Epidermal melanocyte (primary cell): ENCODE results near the gene CIB4.
A peak's percentile ranks its signal among the peaks of the same experiment; 100 is the strongest.
"Not testable (repeated sequence)": the region's sequence is repeated elsewhere in the genome, so short reads cannot be mapped to it uniquely, and the experiment has no call there.

Experiments
- DNase-seq: peaks from one replicate; pipeline ENCODE4 v3.0.0; 2011; ENCODE audit warnings: low spot score; ENCODE audit not compliant: insufficient read length

Gene CIB4

GRCh38 chr2:26668041-26668440 lies 26.9 kb upstream of the CIB4 start:
- DNase-seq, result no peak

DNA sequence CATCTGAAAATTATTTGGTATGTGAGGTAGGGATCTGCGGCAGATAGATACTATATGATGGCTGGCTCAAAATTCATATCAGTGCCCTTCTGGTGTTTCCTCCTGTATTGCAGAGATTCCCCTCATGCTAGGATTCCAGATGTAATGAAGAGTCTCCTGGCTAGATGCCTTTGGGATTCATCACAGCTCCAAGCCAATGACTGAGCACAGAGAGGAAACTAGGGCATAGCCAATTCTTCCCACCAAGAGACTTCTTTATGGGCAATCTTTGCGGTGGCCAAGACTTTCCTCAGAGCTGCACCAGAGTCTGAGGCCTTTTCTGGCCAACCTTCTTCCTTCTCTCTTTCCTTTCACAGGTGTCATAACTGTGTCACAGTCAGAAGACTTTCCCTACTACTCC lies 25.5 kb upstream of the CIB4 start:
- DNase-seq, result no peak

DNA sequence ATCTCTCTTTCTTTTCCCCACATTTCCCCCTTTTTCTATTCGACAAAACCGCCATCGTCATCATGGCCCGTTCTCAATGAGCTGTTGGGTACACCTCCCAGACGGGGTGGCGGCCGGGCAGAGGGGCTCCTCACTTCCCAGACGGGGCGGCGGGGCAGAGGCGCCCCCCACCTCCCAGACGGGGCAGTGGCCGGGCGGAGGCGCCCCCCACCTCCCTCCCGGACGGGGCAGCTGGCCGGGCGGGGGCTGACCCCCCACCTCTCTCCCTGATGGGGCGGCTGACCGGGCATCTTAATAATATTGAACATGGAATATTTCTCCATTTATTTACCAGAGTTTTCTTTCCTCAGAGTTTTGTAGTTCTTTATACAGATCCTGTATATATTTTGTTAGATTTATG lies 24.1 kb upstream of the CIB4 start:
- DNase-seq, result not testable (repeated sequence)

DNA sequence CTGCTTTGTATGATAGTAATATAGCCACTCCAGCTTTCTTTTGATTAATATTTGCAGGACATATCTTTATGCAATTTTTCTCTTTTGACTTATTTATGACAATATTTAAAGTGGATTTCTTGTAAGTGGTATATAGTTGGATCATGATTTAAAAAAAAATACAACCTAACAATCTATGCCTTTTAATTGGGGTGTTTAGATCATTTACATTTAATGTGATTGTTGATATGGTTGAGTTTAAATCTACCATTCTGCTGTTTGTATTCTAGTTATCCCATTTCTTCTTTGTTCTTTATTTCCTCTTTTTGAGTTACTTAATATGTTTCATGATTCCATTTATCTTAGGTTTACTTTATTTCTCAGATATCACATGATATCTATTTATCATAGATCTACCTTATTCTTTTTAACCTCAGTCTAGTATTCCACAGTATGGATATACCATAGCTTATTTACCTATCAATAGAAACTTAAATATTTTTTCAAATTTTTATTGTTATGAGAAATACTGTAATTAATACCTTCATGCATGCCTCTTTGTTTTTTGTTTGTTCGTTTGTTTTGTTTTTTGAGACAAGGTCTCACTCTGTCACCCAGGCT lies 19.3 kb upstream of the CIB4 start:
- no peak for DNase-seq

- no peak for DNase-seq
These were observed 17.7 kb upstream of the CIB4 start for GRCh38 chr2:26658691-26659346.

DNA sequence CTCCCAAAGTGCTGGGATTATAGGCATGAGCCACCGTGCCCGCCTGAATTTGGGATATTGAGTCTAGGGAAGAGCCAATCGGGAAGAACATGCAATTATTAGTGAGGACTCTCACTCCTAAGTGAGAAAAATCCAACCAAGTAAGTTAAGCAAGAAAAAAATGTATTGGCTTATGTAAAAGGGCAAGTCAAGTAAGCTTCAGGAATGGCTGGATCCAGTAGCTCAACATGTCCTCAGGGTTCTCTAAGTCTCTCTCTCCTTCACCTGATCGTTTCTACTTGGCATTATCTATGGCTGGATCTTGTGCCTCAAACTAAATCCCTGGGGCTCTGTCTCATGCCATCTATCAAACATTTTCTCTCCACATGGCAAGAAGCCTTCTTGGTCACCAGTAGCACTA lies 16.1 kb upstream of the CIB4 start:
- no peak for DNase-seq

DNA sequence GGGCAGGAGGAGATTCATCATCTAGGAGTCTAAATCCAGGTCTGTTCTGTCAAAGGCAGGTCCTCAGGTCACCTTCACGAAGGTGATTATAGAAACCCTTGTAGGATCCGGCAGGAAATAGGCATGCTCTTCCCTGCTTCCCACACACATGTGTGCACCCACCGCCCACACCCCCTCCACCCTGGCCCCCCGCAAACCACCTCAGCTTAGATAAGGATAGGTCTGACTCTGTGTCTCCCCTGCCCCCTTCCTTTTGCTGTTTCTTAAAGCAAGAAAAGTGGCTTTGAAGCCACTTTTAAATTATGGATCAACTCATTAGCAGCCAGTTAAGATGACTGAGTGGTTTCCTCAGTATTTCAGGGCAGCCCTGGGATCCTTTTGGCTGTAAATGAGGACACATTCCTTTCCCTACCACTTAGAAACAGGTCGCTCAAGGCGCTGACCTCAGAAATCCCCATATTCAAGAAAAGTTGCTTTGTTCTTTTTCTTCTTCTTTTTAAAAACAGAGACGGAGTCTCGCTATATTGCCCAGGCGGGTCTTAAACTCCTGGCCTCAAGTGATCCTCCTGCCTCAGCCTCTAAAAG lies 14.5 kb upstream of the CIB4 start:
- DNase-seq, result no peak

GRCh38 chr2:26655120-26655519 lies 14.0 kb upstream of the CIB4 start:
- not testable (repeated sequence) for DNase-seq

DNA sequence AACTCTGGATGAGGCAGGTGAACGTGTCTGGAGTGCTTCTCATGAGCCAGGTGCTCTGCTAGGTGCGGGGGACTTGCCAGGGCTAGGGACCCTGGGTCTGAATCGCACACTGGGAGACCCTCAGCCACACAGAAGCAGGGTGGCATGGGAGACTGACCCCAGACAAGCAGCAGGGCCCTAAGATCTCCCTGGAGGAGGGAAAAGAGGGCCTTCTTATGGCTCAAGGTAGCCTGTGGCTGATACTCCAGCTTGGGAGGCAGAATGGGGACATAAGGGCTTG lies 12.8 kb upstream of the CIB4 start:
- DNase-seq, result no peak

DNA sequence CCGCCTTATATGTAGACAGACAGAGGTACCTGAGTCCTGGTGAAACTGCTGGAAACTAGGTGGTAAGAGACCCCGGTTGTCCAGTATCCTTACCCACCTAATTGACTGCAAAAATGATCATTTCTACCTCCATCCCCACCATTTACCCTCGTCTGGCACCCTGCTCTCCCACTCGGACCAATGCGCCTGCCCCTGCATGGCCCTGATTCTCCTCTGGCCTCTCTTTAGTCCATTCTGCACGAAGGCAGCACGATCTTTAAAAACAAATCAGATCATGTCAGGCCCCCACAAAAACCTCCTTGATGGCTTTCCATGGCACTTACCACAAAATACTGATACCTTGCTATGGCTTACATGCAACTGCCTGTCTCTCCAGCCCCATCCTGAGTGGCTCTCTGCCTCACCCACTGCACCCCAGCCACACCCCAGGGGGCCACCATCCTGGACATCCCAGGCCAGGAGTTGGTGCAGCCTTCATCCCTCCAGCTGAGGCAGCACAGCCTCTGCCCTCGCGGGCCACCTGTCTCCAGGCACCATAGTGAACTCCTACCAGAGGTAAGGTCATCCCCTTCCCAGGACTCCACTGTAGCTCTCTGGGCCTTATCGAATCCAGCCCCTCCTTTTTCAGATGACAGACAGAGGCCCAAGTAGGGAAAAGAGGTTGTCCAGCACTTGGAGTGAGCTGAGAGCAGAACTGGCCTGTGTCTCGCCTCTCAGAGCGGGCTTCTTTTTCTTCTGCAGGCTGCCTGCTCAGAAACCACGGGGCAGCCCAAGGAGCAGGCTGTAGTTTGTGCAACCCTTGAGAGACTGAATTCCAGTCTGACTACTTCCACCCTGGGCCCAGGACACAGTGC lies 12.3 kb upstream of the CIB4 start:
- DNase-seq, result no peak

DNA sequence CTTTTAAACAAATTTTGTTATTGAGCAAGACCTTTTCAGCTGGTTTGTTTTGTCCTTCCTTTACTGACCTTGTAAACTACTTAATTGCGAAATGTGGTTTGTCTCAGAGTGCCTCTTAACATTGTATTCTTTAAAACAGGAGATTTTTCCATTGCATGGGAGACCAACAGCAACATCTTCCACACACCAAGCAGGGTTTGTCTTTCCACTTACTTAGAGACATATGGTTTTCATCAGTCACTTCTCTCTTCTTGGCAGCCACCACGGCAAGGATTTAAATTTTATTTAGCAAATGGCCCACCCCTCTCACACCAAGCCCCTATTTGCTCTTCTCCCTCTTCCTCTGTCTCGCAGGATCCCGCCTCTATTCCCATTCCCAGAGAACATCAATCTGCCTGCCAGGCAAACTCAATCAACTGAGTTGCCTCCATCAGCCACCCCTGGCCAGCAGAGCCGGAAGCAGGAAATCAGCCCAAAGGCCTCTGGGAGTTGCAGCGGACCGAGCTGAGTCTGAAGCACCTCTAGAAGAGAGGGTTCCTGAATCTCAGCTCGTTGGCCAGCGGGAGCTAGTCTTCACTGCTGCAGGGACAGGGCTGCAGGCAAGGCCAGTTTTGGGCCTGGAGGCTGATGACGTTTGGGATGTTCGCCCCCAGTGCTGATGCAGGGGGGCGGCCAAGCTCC lies 11.3 kb upstream of the CIB4 start:
- peak; percentile 58 for DNase-seq

DNA sequence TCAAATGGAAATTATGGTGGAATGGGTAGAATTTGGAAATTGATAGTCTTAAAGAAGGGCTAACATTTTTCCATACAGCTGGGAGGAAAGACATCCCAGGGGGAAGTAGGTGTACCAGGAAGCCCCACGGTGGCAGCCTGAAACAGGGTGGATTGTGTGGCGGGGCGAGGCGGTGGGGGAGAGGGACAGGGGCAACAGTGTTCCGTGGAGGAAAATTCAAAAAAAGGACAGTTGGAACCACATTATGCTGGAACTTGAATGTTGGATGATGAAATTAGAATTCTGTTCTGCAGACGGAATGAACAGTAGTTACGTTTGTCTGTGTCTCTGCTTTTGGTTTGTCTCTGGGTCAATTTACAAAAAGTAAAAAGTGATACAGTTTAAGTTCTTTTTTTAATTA lies 10.6 kb upstream of the CIB4 start:
- no peak for DNase-seq

- no peak for DNase-seq
These were observed 10.3 kb upstream of the CIB4 start for GRCh38 chr2:26651470-26651771.

DNA sequence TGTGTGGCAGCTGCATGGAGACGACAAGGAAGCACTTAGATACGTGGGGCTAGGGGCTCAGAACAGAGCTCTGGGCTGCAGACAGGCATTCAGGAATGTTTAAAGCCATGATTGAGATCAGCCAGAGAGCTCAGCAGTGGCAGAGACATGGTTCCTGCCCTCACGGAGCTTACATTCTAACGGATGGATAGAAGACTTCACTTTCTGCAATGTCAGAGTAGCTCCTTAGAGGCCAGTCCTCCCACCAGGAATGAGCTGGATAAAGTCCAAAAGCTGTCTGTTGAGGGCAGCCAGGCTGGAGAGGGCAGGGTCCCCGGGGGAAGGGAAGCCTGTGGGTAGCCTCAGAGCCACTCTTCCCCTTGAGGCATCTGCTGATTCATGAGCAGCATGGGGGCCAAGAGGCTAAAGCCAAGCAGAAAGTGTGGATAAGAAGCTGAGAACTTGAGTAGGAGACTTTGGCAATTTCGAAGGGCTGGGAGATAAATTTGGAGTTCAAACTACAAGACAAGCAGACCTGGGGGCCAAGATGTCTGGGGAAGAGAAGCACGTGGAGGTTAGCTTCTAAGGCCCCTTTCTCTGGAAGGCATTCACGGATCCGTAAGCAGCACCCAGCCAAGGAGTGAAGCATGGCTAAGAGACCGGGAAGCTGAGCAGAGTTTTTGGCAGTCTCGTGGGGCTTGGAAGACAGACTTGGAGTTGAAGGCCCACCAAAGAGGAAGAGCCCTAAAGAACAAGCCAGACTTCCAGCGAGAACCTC lies 9.7 kb upstream of the CIB4 start:
- no peak for DNase-seq

- no peak for DNase-seq
These were observed 9.0 kb upstream of the CIB4 start for GRCh38 chr2:26649992-26650712.

DNA sequence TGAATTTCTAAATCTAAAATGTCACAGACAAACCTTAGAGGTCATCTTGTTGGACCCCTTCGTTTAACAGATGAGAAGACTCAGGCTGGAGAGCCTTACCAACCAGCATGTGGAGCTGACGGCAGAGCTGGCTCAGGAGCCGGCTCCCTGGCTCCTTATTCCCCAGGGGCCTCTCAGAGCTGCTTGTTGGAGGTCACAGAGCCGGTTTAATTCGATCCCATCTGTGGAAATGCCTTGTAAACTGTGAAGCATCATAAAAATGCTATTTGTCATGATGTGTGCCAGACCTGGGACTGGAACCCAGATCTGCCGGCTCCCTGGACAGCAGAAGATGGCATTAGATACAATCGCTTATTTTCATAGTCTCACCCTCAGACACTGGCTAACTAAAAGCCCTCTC lies 8.2 kb upstream of the CIB4 start:
- DNase-seq, result no peak

GRCh38 chr2:26648516-26648915 lies 7.3 kb upstream of the CIB4 start:
- no peak for DNase-seq

- no peak for DNase-seq
These were observed 6.8 kb upstream of the CIB4 start for GRCh38 chr2:26647981-26648380.

- no peak for DNase-seq
These were observed 6.0 kb upstream of the CIB4 start for GRCh38 chr2:26646986-26647672.

DNA sequence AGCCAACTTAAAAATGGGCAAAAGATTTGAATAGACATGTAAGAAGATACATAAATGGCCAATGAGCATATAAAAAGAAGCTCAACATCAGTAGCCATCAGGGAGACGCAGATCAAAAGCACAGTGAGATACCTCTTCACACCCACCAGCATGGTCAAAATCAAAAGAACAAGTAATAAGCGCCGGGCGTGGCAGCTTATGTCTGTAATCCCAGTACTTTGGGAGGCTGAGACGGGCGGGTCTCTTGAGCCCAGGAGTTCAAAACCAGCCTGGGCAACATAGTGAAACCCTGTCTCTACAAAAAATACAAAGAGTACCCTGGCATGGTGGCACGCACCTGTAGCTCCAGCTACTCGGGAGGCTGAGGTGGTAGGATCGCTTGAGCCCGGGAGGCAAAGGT lies 4.6 kb upstream of the CIB4 start:
- DNase-seq, result no peak
